ENCODE measurements around the gene PCDHB15.

The PCDHB15 gene

GRCh38 chr5:141261238-141261546 lies 16.0 kb downstream of the PCDHB15 start:
- Histone ChIP-seq H4K20me1 (ENCODE audit: insufficient read depth, low read length, poor library complexity, severe bottlenecking) (no peaks in the 10 kb centered on the region), H3F3A (ENCODE audit: low read depth) (no peaks in the 10 kb centered on the region), H3K27me3 (ENCODE audit: insufficient read depth, low read length, poor library complexity, severe bottlenecking) (no peaks in the 10 kb centered on the region), H3K9me2 (replicated peaks; ENCODE audit: low read depth, low read length) (no peaks in the 10 kb centered on the region), H3K4me2 (ENCODE audit: low read depth, low read length, poor library complexity, severe bottlenecking) (no peak overlapping the region), H3K4me1 (ENCODE audit: insufficient read depth, low read length, poor library complexity, severe bottlenecking) (no peaks in the 10 kb centered on the region), H3K9me3 (ENCODE audit: insufficient read depth, low read depth, low read length) (peaks cover 33% of the 10 kb centered on the region), H3K9ac (ENCODE audit: low read depth, low read length, poor library complexity, severe bottlenecking) (no peak overlapping the region), H2AFZ (ENCODE audit: low read length) (no peak overlapping the region), H3K4me3 (ENCODE audit: low read length, poor library complexity, severe bottlenecking) (no peak overlapping the region), H3K79me2 (ENCODE audit: insufficient read depth, low read length) (no peaks in the 10 kb centered on the region), H3K36me3 (ENCODE audit: insufficient read depth, low read length) (no peaks in the 10 kb centered on the region)
- TF ChIP-seq EZH2phosphoT487 (IDR thresholded peaks at IDR 0.05; ENCODE audit: borderline replicate concordance) = no peak
- TF ChIP-seq, protein P1, sequence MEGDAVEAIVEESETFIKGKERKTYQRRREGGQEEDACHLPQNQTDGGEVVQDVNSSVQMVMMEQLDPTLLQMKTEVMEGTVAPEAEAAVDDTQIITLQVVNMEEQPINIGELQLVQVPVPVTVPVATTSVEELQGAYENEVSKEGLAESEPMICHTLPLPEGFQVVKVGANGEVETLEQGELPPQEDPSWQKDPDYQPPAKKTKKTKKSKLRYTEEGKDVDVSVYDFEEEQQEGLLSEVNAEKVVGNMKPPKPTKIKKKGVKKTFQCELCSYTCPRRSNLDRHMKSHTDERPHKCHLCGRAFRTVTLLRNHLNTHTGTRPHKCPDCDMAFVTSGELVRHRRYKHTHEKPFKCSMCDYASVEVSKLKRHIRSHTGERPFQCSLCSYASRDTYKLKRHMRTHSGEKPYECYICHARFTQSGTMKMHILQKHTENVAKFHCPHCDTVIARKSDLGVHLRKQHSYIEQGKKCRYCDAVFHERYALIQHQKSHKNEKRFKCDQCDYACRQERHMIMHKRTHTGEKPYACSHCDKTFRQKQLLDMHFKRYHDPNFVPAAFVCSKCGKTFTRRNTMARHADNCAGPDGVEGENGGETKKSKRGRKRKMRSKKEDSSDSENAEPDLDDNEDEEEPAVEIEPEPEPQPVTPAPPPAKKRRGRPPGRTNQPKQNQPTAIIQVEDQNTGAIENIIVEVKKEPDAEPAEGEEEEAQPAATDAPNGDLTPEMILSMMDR (conservative IDR thresholded peaks at IDR 0.05; ENCODE audit: low read length) = no peak

GRCh38 chr5:141269195-141269594 lies 24.0 kb downstream of the PCDHB15 start:
- Histone ChIP-seq H3K4me1 (ENCODE audit: insufficient read depth, low read length, poor library complexity, severe bottlenecking) (no peaks in the 10 kb centered on the region), H3K79me2 (ENCODE audit: insufficient read depth, low read length) (no peaks in the 10 kb centered on the region), H3K4me3 (ENCODE audit: low read length, poor library complexity, severe bottlenecking) (no peak overlapping the region), H4K20me1 (ENCODE audit: insufficient read depth, low read length, poor library complexity, severe bottlenecking) (no peaks in the 10 kb centered on the region), H3K27me3 (ENCODE audit: insufficient read depth, low read length, poor library complexity, severe bottlenecking) (no peaks in the 10 kb centered on the region), H3K9ac (ENCODE audit: low read depth, low read length, poor library complexity, severe bottlenecking) (no peak overlapping the region), H3K9me3 (ENCODE audit: insufficient read depth, low read depth, low read length) (peaks cover 18% of the 10 kb centered on the region; the same call in 1 of the 2 replicates), H2AFZ (ENCODE audit: low read length) (no peak overlapping the region), H3K36me3 (ENCODE audit: insufficient read depth, low read length) (no peaks in the 10 kb centered on the region), H3K9me2 (replicated peaks; ENCODE audit: low read depth, low read length) (no peaks in the 10 kb centered on the region), H3K4me2 (ENCODE audit: low read depth, low read length, poor library complexity, severe bottlenecking) (no peak overlapping the region), H3F3A (ENCODE audit: low read depth) (no peaks in the 10 kb centered on the region)
- TF ChIP-seq, protein P1 (conservative IDR thresholded peaks at IDR 0.05; ENCODE audit: low read length) = no peak
- no peak for TF ChIP-seq EZH2phosphoT487 (IDR thresholded peaks at IDR 0.05; ENCODE audit: borderline replicate concordance)

DNA sequence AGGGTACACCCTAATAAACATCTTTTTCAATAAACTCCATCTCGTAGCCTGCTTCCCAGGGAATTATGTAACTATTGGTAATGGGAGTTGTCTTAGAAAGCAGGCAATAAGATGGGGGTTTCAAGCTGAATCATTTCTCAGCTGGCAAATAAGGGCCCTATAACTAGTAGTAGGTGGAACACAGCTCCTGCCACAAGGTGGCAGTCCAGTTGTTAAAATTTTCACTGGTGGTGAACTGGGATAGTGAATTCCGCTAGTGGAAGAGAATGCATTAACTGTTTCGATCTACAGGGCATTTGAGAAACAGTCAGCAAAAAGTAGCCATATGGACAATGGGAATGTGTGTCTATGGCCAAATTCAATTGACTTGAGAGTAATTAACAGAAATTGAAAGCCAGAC lies 27.7 kb downstream of the PCDHB15 start:
- Histone ChIP-seq H3K36me3 (ENCODE audit: insufficient read depth, low read length) (no peaks in the 10 kb centered on the region), H3K4me3 (ENCODE audit: low read length, poor library complexity, severe bottlenecking) (no peak overlapping the region), H2AFZ (ENCODE audit: low read length) (no peak overlapping the region), H3K9me3 (ENCODE audit: insufficient read depth, low read depth, low read length) (peaks cover 4% of the 10 kb centered on the region; the same call in 1 of the 2 replicates), H3K9me2 (replicated peaks; ENCODE audit: low read depth, low read length) (no peaks in the 10 kb centered on the region), H3K4me1 (ENCODE audit: insufficient read depth, low read length, poor library complexity, severe bottlenecking) (no peaks in the 10 kb centered on the region), H3K79me2 (ENCODE audit: insufficient read depth, low read length) (no peaks in the 10 kb centered on the region), H4K20me1 (ENCODE audit: insufficient read depth, low read length, poor library complexity, severe bottlenecking) (no peaks in the 10 kb centered on the region), H3K4me2 (ENCODE audit: low read depth, low read length, poor library complexity, severe bottlenecking) (no peak overlapping the region), H3F3A (ENCODE audit: low read depth) (no peaks in the 10 kb centered on the region), H3K9ac (ENCODE audit: low read depth, low read length, poor library complexity, severe bottlenecking) (no peak overlapping the region), H3K27me3 (ENCODE audit: insufficient read depth, low read length, poor library complexity, severe bottlenecking) (no peaks in the 10 kb centered on the region)
- TF ChIP-seq, protein P1 (conservative IDR thresholded peaks at IDR 0.05; ENCODE audit: low read length) = peak; percentile 36; the same call in 1 of the 2 replicates
- no peak for TF ChIP-seq EZH2phosphoT487 (IDR thresholded peaks at IDR 0.05; ENCODE audit: borderline replicate concordance)

Data from Loucy (cell line).